HepG2 (cell line): ENCODE results near the gene AGBL1. TPM values are rescaled to one million over a fixed set of nuclear protein-coding genes. Genes with fewer than 3 reads are reported as not detected.

Source experiments
- ATAC-seq: fragments of 200-7000 bp; cut with Tn5 transposase; 3 replicates; pipeline ENCODE4 v1.9.1; 2020; ENCODE audit warnings: mild to moderate bottlenecking, moderate library complexity
- BruUV-seq: library from RNA; stranded (reverse); fragments of 400-500 nt; replicated peaks from 2 replicates; lab custom pipeline; 2021; lab: Mats Ljungman, UMichigan
- CTCF ChIA-PET: fragments of 300-600 bp; formaldehyde crosslinking; extraction: SDS; loops from one replicate; lab custom pipeline; 2021; ENCODE audit warnings: low total read pairs, inconsistent platforms, low intra/inter-chr PET ratio; lab: Yijun Ruan, JAX
- POLR2A ChIA-PET: fragments of 350-600 bp; sonication (Branson Sonifier 250); formaldehyde crosslinking; loops from one replicate; lab custom pipeline; 2020; ENCODE audit warnings: antibody characterized with exemption, inconsistent platforms; lab: Yijun Ruan, JAX
- DNase-seq: peaks from one replicate; pipeline ENCODE4 v3.0.0-alpha.2; 2015; ENCODE audit warnings: low spot score
- FAIRE-seq: peaks from 3 replicates; lab custom pipeline; 2011; peaks lifted over from hg19 to GRCh38; lab: Jason Lieb, UNC
- H2AFZ ChIP-seq: one replicate; pipeline ENCODE4 v1.6.1; 2011; ENCODE audit warnings: low read length, inconsistent platforms
- H3K27ac ChIP-seq: fragments of 300-600 bp; 3 replicates; pipeline ENCODE4 v1.8.0; 2011; ENCODE audit warnings: mixed run types, mild to moderate bottlenecking, mixed read lengths, low read length, inconsistent platforms; ENCODE audit not compliant: insufficient read depth; ENCODE audit errors: extremely low read length
- H3K27me3 ChIP-seq, 2 experiments: fragments of 200-600 bp in 1 of 2; 2 replicates in 1 of 2; 3 replicates in 1 of 2; pipeline versions ENCODE4 v1.6.0 to v1.8.0; 2011; ENCODE audit warnings: low read length in 2 of 2, mild to moderate bottlenecking in 2 of 2, moderate library complexity in 2 of 2, inconsistent platforms in 1 of 2; ENCODE audit not compliant: insufficient read depth in 2 of 2, control insufficient read depth in 1 of 2
- H3K36me3 ChIP-seq, 2 experiments: fragments of 200-600 bp in 1 of 2; replicated peaks in 1 of 2; 2 replicates in 1 of 2; 3 replicates in 1 of 2; pipeline versions ENCODE4 v1.5.1 to v1.8.0; 2011; ENCODE audit warnings: low read length in 2 of 2, inconsistent platforms in 1 of 2; ENCODE audit not compliant: insufficient read depth in 2 of 2, control insufficient read depth in 1 of 2
- H3K4me1 ChIP-seq: 2 replicates; pipeline ENCODE4 v1.5.1; 2012; ENCODE audit warnings: low read length, inconsistent platforms; ENCODE audit not compliant: insufficient read depth
- H3K4me2 ChIP-seq: 2 replicates; pipeline ENCODE4 v1.6.0; 2011; ENCODE audit warnings: low read depth, low read length, inconsistent platforms
- H3K4me3 ChIP-seq, 3 experiments: fragments of 200-600 bp in 1 of 3; sonication (generic), shearing (Covaris generic) in 1 of 3; replicated peaks in 1 of 3; 2 replicates each; pipeline ENCODE4 v1.5.1; 2011 to 2016; ENCODE audit warnings: low read length in 3 of 3, inconsistent platforms in 2 of 3, low read depth in 2 of 3, mild to moderate bottlenecking in 2 of 3, control low read depth in 1 of 3, mixed read lengths in 1 of 3; ENCODE audit not compliant: insufficient read depth in 1 of 3
- H3K79me2 ChIP-seq: one replicate; pipeline ENCODE4 v1.6.1; 2011; ENCODE audit warnings: low read length, inconsistent platforms; ENCODE audit not compliant: insufficient read depth
- H3K9ac ChIP-seq: 2 replicates; pipeline ENCODE4 v1.6.0; 2011; ENCODE audit warnings: mild to moderate bottlenecking, low read depth, low read length, inconsistent platforms; ENCODE audit not compliant: insufficient read depth
- H3K9me3 ChIP-seq: 2 replicates; pipeline ENCODE4 v1.5.1; 2012; ENCODE audit warnings: mild to moderate bottlenecking, low read length
- H4K20me1 ChIP-seq: 2 replicates; pipeline ENCODE4 v1.6.0; 2011; ENCODE audit warnings: inconsistent platforms, mild to moderate bottlenecking, low read length, moderate library complexity; ENCODE audit not compliant: insufficient read depth
- ARNT ChIP-seq: fragments of 450-650 bp; IDR thresholded peaks from 2 replicates; pipeline ENCODE4 v1.6.1; 2017
- ATF1 ChIP-seq: IDR thresholded peaks from 2 replicates; pipeline ENCODE4 v1.6.1; 2016; ENCODE audit warnings: mild to moderate bottlenecking, control low read depth
- BRD4 ChIP-seq: sonication (generic); formaldehyde crosslinking; IDR thresholded peaks from 2 replicates; pipeline ENCODE4 v1.4.0; 2020; ENCODE audit warnings: missing genetic modification reagents
- CHD4 ChIP-seq: fragments of 200-600 bp; sonication (generic); IDR thresholded peaks from 2 replicates; pipeline ENCODE4 v1.7.0; 2017; ENCODE audit warnings: mild to moderate bottlenecking, low read length, borderline replicate concordance
- HMGXB3 ChIP-seq: sonication (generic); formaldehyde crosslinking; IDR thresholded peaks from 2 replicates; pipeline ENCODE4 v1.4.0; 2020; ENCODE audit warnings: missing genetic modification reagents, borderline replicate concordance
- HNF4A ChIP-seq: sonication (generic); formaldehyde crosslinking; IDR thresholded peaks from 2 replicates; pipeline ENCODE4 v1.4.0; 2020; ENCODE audit warnings: missing genetic modification reagents
- HOXD1 ChIP-seq: sonication (generic); formaldehyde crosslinking; IDR thresholded peaks from 2 replicates; pipeline ENCODE4 v1.5.0; 2020; ENCODE audit warnings: missing genetic modification reagents
- MEF2D ChIP-seq: sonication (generic); formaldehyde crosslinking; IDR thresholded peaks from 2 replicates; pipeline ENCODE4 v1.5.1; 2020; ENCODE audit warnings: mild to moderate bottlenecking, missing genetic modification reagents
- MIXL1 ChIP-seq: IDR thresholded peaks from 2 replicates; pipeline ENCODE4 v1.6.1; 2016
- NFIB ChIP-seq: sonication (generic); formaldehyde crosslinking; IDR thresholded peaks from 2 replicates; pipeline ENCODE4 v1.9.0; 2021; ENCODE audit warnings: missing genetic modification reagents, mild to moderate bottlenecking, borderline replicate concordance
- RFX1 ChIP-seq: fragments of 450-650 bp; IDR thresholded peaks from 2 replicates; pipeline ENCODE4 v1.6.1; 2017
- SRSF1 ChIP-seq: fragments of 200-400 bp; formaldehyde crosslinking; optimal IDR thresholded peaks from 2 replicates; pipeline ENCODE3; 2017; ENCODE audit warnings: mild to moderate bottlenecking, low read depth, low read length, moderate library complexity
- SSRP1 ChIP-seq: IDR thresholded peaks from 2 replicates; pipeline ENCODE4 v1.6.1; 2016; ENCODE audit warnings: control low read depth
- ZBTB42 ChIP-seq: sonication (generic); formaldehyde crosslinking; IDR thresholded peaks from 2 replicates; pipeline ENCODE4 v1.5.0; 2020; ENCODE audit warnings: mild to moderate bottlenecking, missing genetic modification reagents
- ZNF354B ChIP-seq: sonication (generic); formaldehyde crosslinking; IDR thresholded peaks from 2 replicates; pipeline ENCODE4 v1.8.0; 2022; ENCODE audit warnings: mild to moderate bottlenecking, missing genetic modification reagents
- ZNF567 ChIP-seq: sonication (generic); formaldehyde crosslinking; IDR thresholded peaks from 2 replicates; pipeline ENCODE4 v1.8.1; 2023; ENCODE audit warnings: mild to moderate bottlenecking, missing genetic modification reagents, borderline replicate concordance
- ZNF576 ChIP-seq: sonication (generic); formaldehyde crosslinking; IDR thresholded peaks from 2 replicates; pipeline ENCODE4 v1.4.0; 2020; ENCODE audit warnings: mild to moderate bottlenecking, missing genetic modification reagents
- ZNF709 ChIP-seq: sonication (generic); formaldehyde crosslinking; IDR thresholded peaks from 2 replicates; pipeline ENCODE4 v1.5.0; 2020; ENCODE audit warnings: mild to moderate bottlenecking, missing genetic modification reagents
- ZNF761 ChIP-seq: sonication (generic); formaldehyde crosslinking; conservative IDR thresholded peaks from 2 replicates; pipeline ENCODE4 v1.4.0; 2020; ENCODE audit warnings: mild to moderate bottlenecking, missing genetic modification reagents
- ZNF841 ChIP-seq: sonication (generic); formaldehyde crosslinking; IDR thresholded peaks from 2 replicates; pipeline ENCODE4 v1.8.1; 2023; ENCODE audit warnings: missing genetic modification reagents, borderline replicate concordance
- ZSCAN5A ChIP-seq: sonication (generic); formaldehyde crosslinking; IDR thresholded peaks from 2 replicates; pipeline ENCODE4 v1.8.0; 2022; ENCODE audit warnings: mild to moderate bottlenecking, missing genetic modification reagents, borderline replicate concordance
- WGBS: methylation state at CpG from one replicate; pipeline ENCODE4 v1.1.6; 2017; ENCODE audit warnings: low lambda C conversion rate; 5-methylcytosine and 5-hydroxymethylcytosine counted together
- in situ Hi-C: cut with HindIII; loops from 2 replicates; pipeline ENCODE4 v1.10.0; 2017; ENCODE audit warnings: low pct_unique_long_range_greater_than_20kb; ENCODE audit not compliant: extremely low pct_ligation_motif_present
- intact Hi-C: fragments of 100-400 bp; cut with micrococcal nuclease; formaldehyde crosslinking; loops from one replicate; pipeline ENCODE4 v1.10.0; 2022; ENCODE audit not compliant: unreplicated experiment
- polyA plus RNA-seq, 8 experiments: library from polyadenylated mRNA; depleted of rRNA in 3 of 8; stranded (reverse) in 7 of 8; unstranded in 1 of 8; fragments of >200 nt; fragmentation: Illumina TruSeq in 4 of 8; extraction: Trizol in 4 of 8; gene quantifications; 2 replicates each; pipeline versions ENCODE4 v1.2.1 to v1.2.3, GENCODE V29; 2011 to 2016; ENCODE audit warnings: low read depth in 4 of 8, missing spikeins in 1 of 8, mixed read lengths in 1 of 8; ENCODE audit not compliant: insufficient read depth in 1 of 8
- total RNA-seq, 5 experiments: library from RNA; depleted of rRNA; stranded (reverse); fragments of >200 nt; fragmentation: Illumina TruSeq; extraction: Trizol; gene quantifications; 2 replicates each; pipeline ENCODE4 v1.2.3, GENCODE V29; 2016; ENCODE audit warnings: low read depth in 1 of 5

The AGBL1 gene
- total and polyA plus RNA-seq, 2 of the 13 experiments (the other 11 are each of a cell fraction or from before 2014, with no cell fraction given) = 0.01 TPM; not detected in 1

- TF ChIP-seq ZNF709 (CRISPR knock-in tag) = no peak
- TF ChIP-seq, all 625 proteins: peak for 0
Measured at GRCh38 chr15:86595741-86596140, 516.1 kb downstream of the AGBL1 start (continued).

GRCh38 chr15:86603466-86603865 lies 523.8 kb downstream of the AGBL1 start:
- H3K27me3 ChIP-seq = no peaks in the 10 kb centered on the region
- no peak overlapping the region for H3K4me2 ChIP-seq
- no peaks in the 10 kb centered on the region for H3K79me2 ChIP-seq
- no peak overlapping the region for H3K27ac ChIP-seq
- in situ Hi-C loops = loop anchor here (25.0 kb wide), 1 partner anchor 741 kb away; no protein-coding TSS in a partner anchor
- BruUV-seq = no TSS peak
- H3K36me3 ChIP-seq = no peaks in the 10 kb centered on the region
- intact Hi-C loops = no loop called here
- H3K9me3 ChIP-seq = peaks cover 75% of the 10 kb centered on the region
- DNase-seq (no peak), ATAC-seq (no peak), FAIRE-seq (no peak)
- WGBS = 0% methylated on average over 2 of the region's 2 CpGs
- no peaks in the 10 kb centered on the region for H3K4me1 ChIP-seq
- H2AFZ ChIP-seq = no peak overlapping the region
- CTCF ChIA-PET = no interaction called here
- POLR2A ChIA-PET = no interaction called here
- H3K9ac ChIP-seq = no peak overlapping the region
- no peaks in the 10 kb centered on the region for H4K20me1 ChIP-seq
- H3K4me3 ChIP-seq = no peak overlapping the region
- no peak for TF ChIP-seq ZNF841 (CRISPR knock-in tag)
- no peak for TF ChIP-seq MIXL1 (CRISPR knock-in tag)
- no peak for TF ChIP-seq ZNF567 (CRISPR knock-in tag)
- no peak for TF ChIP-seq SSRP1 (CRISPR knock-in tag)
- no peak for TF ChIP-seq NFIB (CRISPR knock-in tag)
- no peak for TF ChIP-seq ARNT
- no peak for TF ChIP-seq RFX1
- no peak for TF ChIP-seq HNF4A (CRISPR knock-in tag)
- no peak for TF ChIP-seq ZNF761 (CRISPR knock-in tag)
- TF ChIP-seq HOXD1 (CRISPR knock-in tag) = no peak
- no peak for TF ChIP-seq HMGXB3 (CRISPR knock-in tag)
- TF ChIP-seq ZBTB42 = no peak
- TF ChIP-seq ATF1 = no peak
- TF ChIP-seq ZNF576 (CRISPR knock-in tag) = no peak
- no peak for TF ChIP-seq MEF2D (CRISPR knock-in tag)
- TF ChIP-seq SRSF1 = no peak
- TF ChIP-seq BRD4 (CRISPR knock-in tag) = no peak
- no peak for TF ChIP-seq ZSCAN5A (CRISPR knock-in tag)
- TF ChIP-seq CHD4 = no peak
- no peak for TF ChIP-seq ZNF354B (CRISPR knock-in tag)
